GM19328 (cell line): ENCODE measurements around the gene EPS8.

Experiments used
- ATAC-seq: cut with Tn5 transposase; IDR thresholded peaks from one replicate; pipeline ENCODE4 v1.9.1; 2021; ENCODE audit warnings: mild to moderate bottlenecking, moderate library complexity; ENCODE audit not compliant: unreplicated experiment

EPS8 gene

DNA sequence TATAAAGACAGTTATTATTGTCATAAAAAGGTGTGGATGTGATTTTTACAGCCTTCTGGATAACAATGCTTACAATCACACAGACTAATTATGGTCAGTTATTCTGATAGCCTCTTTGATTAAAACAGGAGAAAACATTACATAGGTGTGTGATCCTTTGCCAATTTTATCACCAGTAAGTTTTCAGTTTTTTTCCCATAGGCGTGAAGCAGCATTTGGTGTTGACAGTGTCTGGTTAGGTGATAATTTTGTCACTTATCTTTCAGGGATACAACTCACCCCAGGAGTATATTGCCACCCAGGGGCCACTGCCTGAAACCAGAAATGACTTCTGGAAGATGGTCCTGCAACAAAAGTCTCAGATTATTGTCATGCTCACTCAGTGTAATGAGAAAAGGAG lies 208.8 kb downstream of the EPS8 start:
- ATAC-seq = no peak

DNA sequence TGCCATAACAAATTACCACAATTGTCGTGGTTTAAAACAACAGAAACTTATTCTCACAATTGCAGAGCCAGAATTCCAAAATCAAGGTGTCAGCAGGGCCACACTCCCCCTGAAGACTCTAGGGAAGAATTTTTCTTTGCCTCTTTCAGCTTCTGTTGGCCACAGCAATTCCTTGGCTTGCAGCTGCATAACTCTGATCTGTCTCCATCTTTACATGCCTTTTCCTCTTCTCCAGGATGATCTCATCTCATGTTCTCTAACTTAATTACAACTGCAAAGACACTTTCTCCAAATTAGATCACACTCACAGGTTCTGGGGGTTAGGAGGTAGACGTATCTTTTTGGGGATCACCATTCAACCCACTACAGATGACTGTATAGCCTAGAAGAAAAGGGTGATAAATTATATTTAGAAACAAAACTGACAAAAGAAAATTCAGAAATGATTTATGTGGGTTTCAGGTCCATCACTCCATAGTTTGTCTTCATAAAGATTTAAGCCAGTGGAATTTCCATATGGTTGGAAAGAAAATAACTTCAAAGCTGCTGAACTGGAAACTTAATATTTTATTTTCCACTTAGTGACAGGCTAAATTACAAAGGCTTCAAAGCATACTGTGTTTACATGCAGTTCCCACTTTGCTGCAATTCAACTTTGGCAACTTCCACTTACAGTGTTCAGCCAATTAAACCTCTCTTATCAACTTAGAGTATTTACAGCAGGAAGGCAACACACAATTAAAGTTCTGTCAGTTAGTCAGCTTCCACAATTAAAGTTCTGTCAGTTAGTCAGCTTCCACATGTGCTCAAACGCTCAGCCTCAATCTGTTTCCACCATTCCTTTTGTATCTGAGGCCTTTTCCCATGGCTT lies 213.3 kb downstream of the EPS8 start:
- ATAC-seq = no peak

DNA sequence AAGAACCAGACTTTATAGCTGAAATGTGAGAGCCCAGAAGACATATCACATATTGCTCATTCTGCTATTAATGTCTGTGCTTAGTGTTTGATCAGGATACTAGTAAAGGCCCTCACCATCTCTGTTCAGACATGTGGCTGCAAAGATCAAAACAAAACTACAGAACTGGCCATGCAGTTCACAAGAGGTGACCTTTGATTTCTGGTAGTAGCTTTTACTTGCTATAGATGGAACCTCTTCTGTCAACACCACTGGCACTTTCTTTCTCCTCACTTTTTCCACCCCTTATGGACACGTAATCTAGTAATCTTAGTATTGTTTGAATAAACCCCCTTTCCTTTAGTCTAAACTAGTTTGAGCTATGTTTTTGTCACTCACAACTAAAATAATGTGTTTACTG lies 214.8 kb downstream of the EPS8 start:
- no peak for ATAC-seq
